H9 (cell line): ENCODE data around the gene TMEM60. TPM values are rescaled to one million over a fixed set of nuclear protein-coding genes. Genes with fewer than 3 reads are reported as not detected.

ENCODE experiments used
- DNase-seq: peaks from one replicate; pipeline ENCODE4 v3.0.0-alpha.2; 2017
- H2AFZ ChIP-seq: one replicate; pipeline ENCODE4 v1.6.1; 2013; ENCODE audit warnings: mild to moderate bottlenecking, low read length, control low read depth, moderate library complexity
- H2AK5ac ChIP-seq: 2 replicates; pipeline ENCODE4 v1.6.1; 2013; ENCODE audit warnings: low read length, control low read depth, mixed read lengths; ENCODE audit not compliant: insufficient read length
- H2BK120ac ChIP-seq: one replicate; pipeline ENCODE4 v1.6.1; 2013; ENCODE audit warnings: low read depth, mild to moderate bottlenecking, low read length, control low read depth, inconsistent platforms; ENCODE audit not compliant: poor library complexity, severe bottlenecking
- H2BK12ac ChIP-seq: 2 replicates; pipeline ENCODE4 v1.6.1; 2013; ENCODE audit warnings: low read length, control low read depth, mixed read lengths, low read depth; ENCODE audit not compliant: insufficient read length
- H2BK15ac ChIP-seq: 2 replicates; pipeline ENCODE4 v1.6.1; 2013; ENCODE audit warnings: low read depth, low read length, control low read depth
- H2BK20ac ChIP-seq: one replicate; pipeline ENCODE4 v1.6.1; 2013; ENCODE audit warnings: low read depth, mild to moderate bottlenecking, low read length, control low read depth, inconsistent platforms; ENCODE audit not compliant: poor library complexity, severe bottlenecking
- H2BK5ac ChIP-seq: 2 replicates; pipeline ENCODE4 v1.6.1; 2013; ENCODE audit warnings: low read length, control low read depth, mixed read lengths; ENCODE audit not compliant: insufficient read length
- H3K14ac ChIP-seq: 2 replicates; pipeline ENCODE4 v1.6.1; 2013; ENCODE audit warnings: low read length, control low read depth; ENCODE audit not compliant: insufficient read depth
- H3K18ac ChIP-seq: 2 replicates; pipeline ENCODE4 v1.6.1; 2013; ENCODE audit warnings: low read depth, mild to moderate bottlenecking, mixed read lengths, low read length, control low read depth; ENCODE audit not compliant: insufficient read length
- H3K23ac ChIP-seq: 2 replicates; pipeline ENCODE4 v1.6.1; 2013; ENCODE audit warnings: low read length, control low read depth, mixed read lengths, low read depth; ENCODE audit not compliant: insufficient read length
- H3K23me2 ChIP-seq: 2 replicates; pipeline ENCODE4 v1.6.1; 2013; ENCODE audit warnings: low read depth, mild to moderate bottlenecking, mixed read lengths, low read length, control low read depth; ENCODE audit not compliant: insufficient read length, poor library complexity, severe bottlenecking
- H3K27ac ChIP-seq: 2 replicates; pipeline ENCODE4 v1.5.1; 2013; ENCODE audit warnings: low read length, control low read depth, mixed read lengths, low read depth; ENCODE audit not compliant: insufficient read length
- H3K27me3 ChIP-seq: 2 replicates; pipeline ENCODE4 v1.6.1; 2013; ENCODE audit warnings: low read length, control low read depth, inconsistent platforms; ENCODE audit not compliant: insufficient read depth
- H3K4ac ChIP-seq: 2 replicates; pipeline ENCODE4 v1.6.1; 2013; ENCODE audit warnings: low read depth, mild to moderate bottlenecking, control low read depth, inconsistent platforms, low read length, moderate library complexity
- H3K4me1 ChIP-seq: 2 replicates; pipeline ENCODE4 v1.6.1; 2013; ENCODE audit warnings: low read length, control low read depth, inconsistent platforms; ENCODE audit not compliant: insufficient read depth
- H3K4me2 ChIP-seq: 2 replicates; pipeline ENCODE4 v1.6.1; 2013; ENCODE audit warnings: low read length, control low read depth, mixed read lengths; ENCODE audit not compliant: insufficient read length, insufficient read depth
- H3K56ac ChIP-seq: 2 replicates; pipeline ENCODE4 v1.6.1; 2013; ENCODE audit warnings: low read depth, mild to moderate bottlenecking, mixed read lengths, low read length, control low read depth; ENCODE audit not compliant: insufficient read length
- H3K79me1 ChIP-seq: 2 replicates; pipeline ENCODE4 v1.6.1; 2013; ENCODE audit warnings: low read depth, mild to moderate bottlenecking, moderate library complexity, low read length, control low read depth, inconsistent platforms; ENCODE audit not compliant: insufficient read depth, poor library complexity, severe bottlenecking
- H3K79me2 ChIP-seq: 2 replicates; pipeline ENCODE4 v1.6.1; 2013; ENCODE audit warnings: low read length, control low read depth, inconsistent platforms; ENCODE audit not compliant: insufficient read depth
- H3K9ac ChIP-seq: 2 replicates; pipeline ENCODE4 v1.6.1; 2013; ENCODE audit warnings: low read length, control low read depth, mixed read lengths; ENCODE audit not compliant: insufficient read length; ENCODE audit errors: extremely low read depth
- H3K9me3 ChIP-seq: one replicate; pipeline ENCODE4 v1.6.1; 2013; ENCODE audit warnings: low read depth, low read length, inconsistent platforms; ENCODE audit not compliant: control insufficient read depth
- H3T11ph ChIP-seq: one replicate; pipeline ENCODE4 v1.6.1; 2013; ENCODE audit warnings: mild to moderate bottlenecking, low read length, control low read depth, inconsistent platforms
- H4K20me1 ChIP-seq: one replicate; pipeline ENCODE4 v1.6.1; 2013; ENCODE audit not compliant: control insufficient read depth, insufficient read length, insufficient read depth
- H4K5ac ChIP-seq: 2 replicates; pipeline ENCODE4 v1.6.1; 2013; ENCODE audit warnings: low read depth, mild to moderate bottlenecking, mixed read lengths, low read length, control low read depth; ENCODE audit not compliant: insufficient read length
- H4K8ac ChIP-seq: replicated peaks from 2 replicates; pipeline ENCODE4 v1.6.1; 2013; ENCODE audit warnings: low read length, control low read depth, mixed read lengths, low read depth; ENCODE audit not compliant: insufficient read length
- H4K91ac ChIP-seq: 2 replicates; pipeline ENCODE4 v1.6.1; 2013; ENCODE audit warnings: low read depth, mild to moderate bottlenecking, moderate library complexity, mixed read lengths, low read length, control low read depth; ENCODE audit not compliant: insufficient read length
- H3K27ac Mint-ChIP-seq, 3 experiments: 2 replicates in 2 of 3; 3 replicates in 1 of 3; pipeline ENCODE4 v1.8.0; 2020 to 2021; ENCODE audit warnings: mixed read lengths in 3 of 3, mild to moderate bottlenecking in 1 of 3, moderate library complexity in 1 of 3
- H3K27me3 Mint-ChIP-seq: 2 replicates; pipeline ENCODE4 v1.8.0; 2021; ENCODE audit warnings: low read depth, mild to moderate bottlenecking, moderate library complexity, mixed read lengths
- H3K36me3 Mint-ChIP-seq, 3 experiments: 2 replicates in 2 of 3; 3 replicates in 1 of 3; pipeline ENCODE4 v1.8.0; 2020 to 2021; ENCODE audit warnings: low read depth in 3 of 3, mixed read lengths in 3 of 3; ENCODE audit not compliant: insufficient read depth in 1 of 3
- H3K4me1 Mint-ChIP-seq, 2 experiments: 2 replicates each; pipeline ENCODE4 v1.8.0; 2020; ENCODE audit warnings: mixed read lengths in 2 of 2
- H3K4me3 Mint-ChIP-seq, 2 experiments: 2 replicates in 1 of 2; 3 replicates in 1 of 2; pipeline ENCODE4 v1.8.0; 2020 to 2021; ENCODE audit warnings: mild to moderate bottlenecking in 2 of 2, mixed read lengths in 2 of 2, moderate library complexity in 1 of 2
- H3K9me3 Mint-ChIP-seq, 2 experiments: 2 replicates in 1 of 2; 3 replicates in 1 of 2; pipeline ENCODE4 v1.8.0; 2020; ENCODE audit warnings: mild to moderate bottlenecking in 2 of 2, mixed read lengths in 2 of 2, moderate library complexity in 1 of 2
- WGBS: extraction: QIAGEN DNeasy Blood & Tissue Kit; methylation state at CpG from one replicate; pipeline ENCODE4 v1.1.7; 2013; ENCODE audit warnings: missing lambda C conversion rate, low lambda C conversion rate, mixed read lengths; ENCODE audit not compliant: insufficient read length; ENCODE audit errors: extremely low coverage; 5-methylcytosine and 5-hydroxymethylcytosine counted together
- total RNA-seq: library from RNA; stranded (reverse); gene quantifications from 2 replicates; pipeline ENCODE4 v1.2.1, GENCODE V29; 2021
- TF ChIP-seq, protein P1 (sequence below): fragments of 200-600 bp; sonication (generic); conservative IDR thresholded peaks from 3 replicates; pipeline ENCODE4 v1.8.0; 2021; ENCODE audit warnings: antibody characterized with exemption, mild to moderate bottlenecking

The TMEM60 gene
- total RNA-seq, 1 experiment from 2014 or later = 14.3 TPM

DNA sequence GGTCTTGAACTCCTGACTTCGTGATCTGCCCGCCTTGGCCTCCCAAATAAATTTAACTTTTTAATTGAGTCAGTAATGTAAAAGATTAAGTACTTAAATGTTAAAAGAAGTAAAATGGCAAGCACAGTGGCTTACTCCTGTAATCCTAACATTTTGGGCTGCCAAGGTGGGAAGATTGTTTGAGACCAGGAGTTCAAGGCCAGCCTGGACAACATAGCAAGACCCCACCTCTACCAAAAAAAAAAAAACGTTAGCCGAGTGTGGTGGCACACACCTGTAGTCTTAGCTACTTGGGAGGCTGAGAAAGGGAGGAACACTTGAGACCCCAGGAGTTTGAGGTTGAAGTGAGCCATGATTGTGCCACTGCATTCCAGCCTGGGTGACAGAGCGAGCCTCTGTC lies 26.4 kb upstream of the TMEM60 start:
- Histone ChIP-seq H2BK15ac (no peak overlapping the region), H2BK120ac (no peak overlapping the region), H2BK20ac (no peak overlapping the region), H3K23me2 (no peaks in the 10 kb centered on the region), H3K23ac (no peak overlapping the region), H2AFZ (no peak overlapping the region), H3K79me1 (no peaks in the 10 kb centered on the region), H4K91ac (no peak overlapping the region), H3K14ac (no peak overlapping the region), H3K9ac (no peak overlapping the region), H3K27ac (no peak overlapping the region), H3K4me2 (no peak overlapping the region), H4K8ac (no peak overlapping the region), H2AK5ac (no peak overlapping the region), H2BK12ac (no peak overlapping the region), H3K27me3 (no peaks in the 10 kb centered on the region), H3K4me1 (no peaks in the 10 kb centered on the region), H3K56ac (no peak overlapping the region), H3K4ac (no peak overlapping the region), H4K5ac (no peak overlapping the region), H3T11ph (no peak overlapping the region), H4K20me1 (no peaks in the 10 kb centered on the region), H3K18ac (no peak overlapping the region), H2BK5ac (no peak overlapping the region), H3K79me2 (peaks cover 4% of the 10 kb centered on the region; the same call in 1 of the 2 replicates), H3K9me3 (no peaks in the 10 kb centered on the region)
- Mint-ChIP-seq H3K36me3 (peaks cover 22 to 31% (median 24%) of the 10 kb centered on the region in 3 experiments), H3K9me3 (peaks cover 20 to 34% of the 10 kb centered on the region in 2 experiments), H3K4me3 (no peak overlapping the region; a peak in 1 of 5 replicates), H3K4me1 (peaks cover 5% of the 10 kb centered on the region in 2 experiments; a peak in 3 of 4 replicates), H3K27me3 (peaks cover 1% of the 10 kb centered on the region; the same call in 1 of the 2 replicates), H3K27ac (no peak overlapping the region)
- TF ChIP-seq, protein P1, sequence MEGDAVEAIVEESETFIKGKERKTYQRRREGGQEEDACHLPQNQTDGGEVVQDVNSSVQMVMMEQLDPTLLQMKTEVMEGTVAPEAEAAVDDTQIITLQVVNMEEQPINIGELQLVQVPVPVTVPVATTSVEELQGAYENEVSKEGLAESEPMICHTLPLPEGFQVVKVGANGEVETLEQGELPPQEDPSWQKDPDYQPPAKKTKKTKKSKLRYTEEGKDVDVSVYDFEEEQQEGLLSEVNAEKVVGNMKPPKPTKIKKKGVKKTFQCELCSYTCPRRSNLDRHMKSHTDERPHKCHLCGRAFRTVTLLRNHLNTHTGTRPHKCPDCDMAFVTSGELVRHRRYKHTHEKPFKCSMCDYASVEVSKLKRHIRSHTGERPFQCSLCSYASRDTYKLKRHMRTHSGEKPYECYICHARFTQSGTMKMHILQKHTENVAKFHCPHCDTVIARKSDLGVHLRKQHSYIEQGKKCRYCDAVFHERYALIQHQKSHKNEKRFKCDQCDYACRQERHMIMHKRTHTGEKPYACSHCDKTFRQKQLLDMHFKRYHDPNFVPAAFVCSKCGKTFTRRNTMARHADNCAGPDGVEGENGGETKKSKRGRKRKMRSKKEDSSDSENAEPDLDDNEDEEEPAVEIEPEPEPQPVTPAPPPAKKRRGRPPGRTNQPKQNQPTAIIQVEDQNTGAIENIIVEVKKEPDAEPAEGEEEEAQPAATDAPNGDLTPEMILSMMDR = no peak
- WGBS = no CpG with 5 or more reads among the region's 5 CpGs
- DNase-seq = no peak
